Measurements from ENCODE around the gene SINHCAF.

The SINHCAF gene

DNA sequence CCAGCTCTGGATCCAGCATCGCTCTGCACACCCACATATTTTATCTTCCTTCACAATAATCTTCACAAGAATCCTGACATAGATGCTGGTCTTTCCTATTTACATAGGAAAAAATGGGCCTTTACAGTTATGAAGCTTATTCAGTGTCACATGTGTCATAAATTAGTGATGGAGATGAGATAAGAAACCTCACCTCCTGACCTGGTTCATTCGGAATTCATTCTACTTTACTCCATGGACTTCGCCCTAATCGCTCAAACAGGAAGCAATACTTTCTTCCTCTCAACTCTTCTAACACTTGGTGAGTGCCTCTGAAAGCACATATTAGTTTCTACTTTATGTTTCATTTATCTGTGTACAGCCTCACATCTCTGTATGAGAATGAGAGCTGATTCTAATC is 12.0 kb upstream of the SINHCAF start:
- DNase-seq = no peak

DNA sequence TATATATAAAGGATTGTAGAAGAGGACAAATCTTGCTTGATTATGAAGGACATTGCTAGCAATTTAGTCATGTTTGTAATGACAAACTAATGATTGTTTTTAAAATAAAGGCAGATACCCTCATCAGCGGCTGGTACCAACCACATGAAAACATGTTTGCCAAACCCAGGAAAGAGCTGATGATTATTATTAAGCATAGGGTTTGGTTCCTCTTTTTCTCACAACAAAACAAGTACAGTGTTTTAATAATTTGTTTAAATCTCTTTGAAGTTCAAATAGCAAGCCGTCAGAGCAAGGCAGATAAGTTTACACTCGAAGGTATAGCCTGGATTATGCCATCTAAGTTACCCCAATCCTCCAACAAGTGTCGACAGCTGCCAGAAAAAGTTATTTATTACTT is 5.3 kb upstream of the SINHCAF start:
- DNase-seq = no peak

DNA sequence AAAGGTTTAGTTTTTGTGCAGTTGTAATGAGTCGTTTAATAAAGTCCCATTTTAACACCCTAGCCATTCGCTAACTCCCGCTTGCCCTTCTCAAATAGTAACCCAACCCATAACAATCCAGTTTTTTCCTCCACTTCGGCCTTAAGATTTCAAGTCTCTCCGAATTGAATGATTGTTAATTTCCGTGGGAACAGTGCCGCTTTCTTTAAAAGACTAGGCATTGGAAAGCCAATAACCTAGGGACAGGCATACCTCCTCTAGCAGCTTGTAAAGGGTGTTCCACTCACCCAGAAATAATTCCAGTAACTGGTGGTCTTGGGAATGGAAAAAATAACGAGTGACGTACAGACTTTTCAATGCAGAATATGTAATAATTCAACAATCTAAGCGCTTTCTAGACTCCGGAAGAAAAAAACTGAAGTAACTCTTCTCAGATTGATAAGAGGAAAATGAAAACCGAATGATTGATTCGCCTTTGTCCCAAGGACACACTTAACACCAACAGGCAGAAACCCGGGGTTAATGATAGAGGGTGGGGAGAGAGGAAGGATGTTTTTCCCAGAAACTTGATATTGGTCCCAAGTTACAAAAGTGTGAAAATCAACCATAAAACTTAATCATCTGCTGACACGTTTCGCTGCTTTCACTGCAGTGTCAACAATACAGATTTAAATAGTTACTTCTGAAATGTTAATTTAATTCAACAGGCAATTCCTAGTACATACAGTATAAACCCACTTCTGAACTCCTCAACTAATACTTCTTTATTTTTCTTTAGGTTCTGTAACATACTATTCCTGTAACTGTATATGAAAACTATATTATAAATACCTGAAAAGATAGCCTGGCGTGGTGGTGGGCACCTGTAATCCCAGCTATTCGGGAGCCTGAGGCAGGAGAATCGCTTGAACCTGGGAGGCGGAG is 1.0 kb upstream of the SINHCAF start:
- DNase-seq = peak in 2 of 51 donors; percentile 18 to 53

- peak in 11 of 51 donors; percentile 5 to 46 (median 20) for DNase-seq
Measured at GRCh38 chr12:31325524-31325875, 450 bp downstream of the SINHCAF start.

DNA sequence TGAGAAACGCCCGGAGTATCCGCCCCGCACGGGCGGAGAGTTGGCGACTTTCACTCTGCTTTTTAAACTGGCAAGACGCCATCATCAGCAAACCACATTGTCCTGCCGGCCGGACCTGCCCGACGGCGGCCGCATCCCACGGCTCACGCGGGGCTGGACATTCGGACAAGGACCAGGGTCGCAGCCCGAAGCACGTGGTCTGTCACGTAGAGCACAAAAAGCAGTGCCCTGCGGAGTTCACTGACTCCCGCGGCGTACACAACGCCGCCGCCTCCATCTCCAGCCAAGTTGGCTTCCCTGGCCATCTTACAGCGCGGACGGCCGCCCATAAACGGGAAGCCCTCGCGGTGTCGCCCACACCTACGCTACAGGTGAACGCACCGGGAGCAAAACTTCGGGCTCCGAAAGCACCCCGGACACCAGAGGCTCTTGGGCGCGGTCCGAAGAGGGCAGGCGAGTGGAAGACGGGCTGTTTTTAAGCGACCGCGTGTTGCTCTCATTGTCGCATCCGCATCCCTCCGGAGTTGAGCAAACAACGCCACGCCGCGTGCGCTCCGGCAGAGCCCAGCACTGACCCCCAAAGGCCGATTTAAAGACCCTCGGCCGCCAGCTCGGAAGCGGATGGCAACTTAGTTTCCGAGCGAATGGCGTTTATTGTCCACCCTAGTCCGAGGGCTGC is 966 bp downstream of the SINHCAF start:
- DNase-seq = peak in 23 of 51 donors; percentile 5 to 47 (median 26)

GRCh38 chr12:31324116-31324844 is 1.7 kb downstream of the SINHCAF start:
- peak in 20 of 51 donors; percentile 9 to 42 (median 26) for DNase-seq

DNA sequence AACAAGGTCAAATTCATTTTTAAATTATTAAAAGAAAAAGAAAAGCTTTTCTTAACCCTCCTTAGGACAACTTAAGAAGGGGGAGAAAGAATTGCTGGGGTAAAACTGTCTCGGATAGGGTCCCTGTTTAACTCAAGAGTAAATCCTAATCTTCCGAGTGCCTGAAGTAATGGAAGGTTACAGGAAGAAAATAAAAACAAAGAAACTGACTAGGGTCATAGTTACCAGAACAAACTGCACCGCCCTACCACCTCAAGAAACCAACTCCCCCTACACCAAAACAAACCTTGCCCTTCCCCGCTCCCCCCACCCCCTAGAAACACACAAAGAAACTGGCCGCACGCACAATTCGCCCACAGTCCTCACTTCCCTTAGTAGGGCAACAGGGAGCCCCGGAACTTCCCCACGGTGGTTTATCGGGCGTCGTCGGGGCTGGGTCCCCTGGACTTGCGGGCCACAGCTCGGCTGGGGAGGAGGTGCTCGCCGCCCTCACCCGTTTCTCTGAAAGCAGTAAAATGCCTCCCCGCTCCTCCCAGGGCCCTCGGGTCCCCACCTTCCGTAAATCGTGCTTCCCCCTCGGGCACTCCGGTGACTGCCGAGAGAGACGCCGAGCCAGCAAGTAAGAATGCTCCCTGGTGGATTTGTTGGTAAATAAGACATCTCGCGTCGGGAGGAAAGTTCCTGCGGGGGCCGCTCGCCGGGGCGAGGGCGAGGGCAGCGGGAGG is 2.4 kb downstream of the SINHCAF start:
- DNase-seq = peak in 10 of 51 donors; percentile 1 to 36 (median 8)

DNA sequence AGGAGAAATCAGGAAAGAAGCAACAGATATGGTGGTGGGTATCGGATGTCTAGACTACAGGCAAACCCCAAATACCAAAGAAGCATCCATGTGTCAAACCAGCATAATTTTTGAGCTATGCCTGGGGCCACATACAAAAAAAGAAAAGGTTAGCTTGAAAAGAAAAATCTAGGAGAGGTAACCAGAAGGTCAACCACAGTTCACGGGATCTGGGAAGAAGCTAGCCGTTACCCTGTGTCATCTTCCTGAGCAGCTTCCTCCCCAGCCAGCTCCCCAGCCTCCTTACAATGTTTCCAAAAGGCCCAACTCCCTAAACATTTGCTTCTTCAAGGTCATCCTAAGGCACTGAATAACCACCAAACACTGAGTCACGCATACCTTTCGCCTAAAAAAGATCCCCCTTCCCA is 3.1 kb downstream of the SINHCAF start:
- no peak for DNase-seq

DNA sequence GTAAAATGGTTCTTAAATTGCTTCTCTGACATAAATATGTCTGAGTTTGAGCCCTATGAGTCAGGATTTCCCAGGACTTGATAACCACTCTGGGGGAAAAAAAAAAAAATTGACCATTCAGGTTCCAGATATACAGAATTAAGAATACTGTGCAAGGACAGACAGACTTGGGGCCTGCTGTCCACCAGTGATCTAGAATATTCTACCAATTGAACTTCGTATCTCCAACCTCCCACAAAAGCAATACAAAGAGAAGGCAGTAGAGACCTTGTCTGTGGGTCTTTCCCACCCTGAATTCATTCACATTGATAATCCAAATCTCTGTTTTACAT is 4.1 kb downstream of the SINHCAF start:
- DNase-seq = no peak

DNA sequence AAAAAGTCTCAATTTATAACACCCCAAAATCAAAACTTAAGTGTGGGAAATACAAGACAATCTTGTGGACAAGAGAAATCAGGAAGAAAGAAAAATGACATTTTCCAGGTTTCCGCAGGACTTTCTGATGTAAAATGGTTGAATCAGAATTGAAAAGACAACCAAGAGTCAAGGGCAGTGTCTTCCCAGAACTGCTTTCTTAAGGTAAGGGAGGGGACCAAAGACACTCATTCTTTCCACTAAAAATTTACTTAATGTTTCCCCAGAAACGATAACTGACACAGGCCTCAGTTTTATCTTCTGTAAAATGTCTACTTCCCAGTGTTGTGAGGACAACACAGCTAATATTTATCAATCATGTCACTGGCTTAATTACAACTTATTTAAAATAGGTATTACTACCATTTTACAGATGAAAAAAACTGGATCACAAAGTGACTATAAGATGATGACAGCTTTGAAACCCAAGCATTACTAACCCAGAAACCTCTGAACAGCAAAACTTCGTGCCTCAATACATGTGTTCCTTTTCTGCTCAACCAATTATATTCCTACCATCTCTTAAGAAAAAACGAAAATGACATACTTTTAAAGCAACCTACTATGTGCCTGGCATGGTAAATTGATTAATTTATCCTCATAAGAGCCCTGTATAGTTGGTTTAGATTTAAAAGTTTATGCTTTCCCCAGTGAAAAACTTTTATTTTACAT is 4.6 kb downstream of the SINHCAF start:
- DNase-seq = no peak

- no peak for DNase-seq
Measured at GRCh38 chr12:31318657-31319269, 7.2 kb downstream of the SINHCAF start.

GRCh38 chr12:31317471-31318395 is 8.2 kb downstream of the SINHCAF start:
- DNase-seq = no peak

DNA sequence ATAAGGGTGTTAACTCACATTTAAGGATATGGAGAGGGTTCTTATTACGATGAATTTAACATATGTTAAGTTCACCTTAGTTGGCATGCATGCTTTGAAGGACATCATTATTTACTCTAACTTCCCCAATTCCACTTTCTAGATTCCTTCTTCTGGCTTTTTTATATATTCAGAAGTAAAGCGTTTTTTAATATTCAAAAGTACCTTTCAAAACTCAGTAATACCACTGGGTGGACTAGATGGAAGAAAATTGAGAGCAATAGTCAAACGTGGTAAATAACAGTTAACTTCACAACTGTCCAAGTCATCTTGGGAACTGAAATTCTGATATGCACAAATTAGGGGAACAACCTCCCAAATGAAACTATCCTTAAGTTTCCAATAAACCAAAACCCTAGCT is 9.1 kb downstream of the SINHCAF start:
- no peak for DNase-seq

GRCh38 chr12:31315784-31316465 is 10.0 kb downstream of the SINHCAF start:
- no peak for DNase-seq

DNA sequence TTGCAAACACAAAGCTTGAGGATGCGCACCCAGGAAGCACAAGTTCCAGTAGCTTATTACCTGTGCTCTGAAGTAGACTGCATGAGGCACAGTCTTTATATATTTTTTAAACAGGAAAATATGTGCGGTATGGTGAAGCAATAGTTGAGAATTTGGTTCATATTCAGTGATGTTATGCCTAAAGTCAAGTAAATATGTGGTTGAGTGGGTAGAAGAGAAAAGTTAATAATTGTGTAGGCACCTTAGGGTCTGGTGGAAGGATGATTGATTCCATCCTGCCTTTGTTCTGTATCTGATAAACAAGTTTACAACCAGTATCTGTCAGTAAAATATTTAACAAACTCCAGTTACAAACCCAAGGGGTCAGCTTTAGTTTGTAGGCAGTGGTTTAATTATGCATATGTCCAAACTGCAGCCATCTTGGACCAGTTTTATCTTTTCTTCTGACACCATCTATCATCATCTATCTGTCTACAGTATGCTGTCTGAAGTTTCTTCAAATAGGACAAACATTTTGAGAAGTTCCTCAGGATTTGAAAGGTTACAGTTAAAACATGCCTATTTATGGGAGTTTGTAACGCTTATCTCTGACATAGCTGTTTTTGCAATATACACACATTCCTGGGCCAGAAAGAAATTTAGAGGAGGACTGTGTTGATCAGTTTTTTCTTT is 10.8 kb downstream of the SINHCAF start:
- no peak for DNase-seq

GRCh38 chr12:31312431-31312830 is 13.5 kb downstream of the SINHCAF start:
- DNase-seq = no peak

- no peak for DNase-seq
Measured at GRCh38 chr12:31311634-31312258, 14.2 kb downstream of the SINHCAF start.

DNA sequence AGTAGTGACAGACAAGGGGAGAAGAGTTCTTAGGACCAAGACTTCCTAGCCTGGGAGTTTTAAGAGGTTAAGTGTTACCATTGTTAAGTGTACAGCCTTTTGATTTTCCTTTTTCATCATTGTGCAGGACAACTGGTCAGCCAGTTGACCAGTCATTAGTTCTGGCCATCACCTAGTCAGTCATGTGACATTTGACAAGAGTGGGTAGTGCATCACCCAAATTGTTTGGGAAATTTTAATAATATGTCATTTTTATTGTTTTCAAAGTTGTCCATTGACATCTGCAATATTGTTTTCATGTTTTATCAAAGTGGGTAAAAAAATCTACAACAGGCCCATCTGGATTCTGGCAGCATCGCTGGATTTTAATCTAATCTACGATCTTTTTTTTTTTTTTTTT is 15.5 kb downstream of the SINHCAF start:
- no peak for DNase-seq

All from hypothalamus (tissue), 51 donors.